Measurements from ENCODE around the gene SCGB1C1.

- TF ChIP-seq POLR2AphosphoS5 (IDR thresholded peaks at IDR 0.05) = no peak
- no peak for TF ChIP-seq POLR2A (IDR thresholded peaks at IDR 0.05)
- TF ChIP-seq EP300 (IDR thresholded peaks at IDR 0.05) = no peak
Measured at GRCh38 chr11:218815-219593, 26.1 kb downstream of the SCGB1C1 start.

All from sigmoid colon (tissue), 4 donors.